Measurements from ENCODE around the gene NKX1-1.

GRCh38 chr4:1375051-1375721 lies 31.1 kb downstream of the NKX1-1 start:
- TF ChIP-seq CTCF (IDR thresholded peaks at IDR 0.05) (no peak), POLR2A (IDR thresholded peaks at IDR 0.05) (no peak)
